Right lobe of liver (tissue), 4 donors: ENCODE measurements around the gene LSM2.

Experiments used
- CTCF ChIP-seq, 4 donors: fragments of 200-600 bp in 3 of 4; fragments of 450-650 bp in 1 of 4; IDR thresholded peaks; one replicate each; pipeline versions ENCODE4 v1.5.1 to v1.8.0; 2016 to 2022; ENCODE audit warnings: antibody characterized with exemption in 4 of 4, mild to moderate bottlenecking in 2 of 4
- POLR2A ChIP-seq: fragments of 450-650 bp; IDR thresholded peaks from one replicate; pipeline ENCODE4 v1.6.1; 2017; ENCODE audit warnings: antibody characterized with exemption, mild to moderate bottlenecking
- donor health status: DM: no; HTN: no; CAD: no.
- donor health status: DM: no; HTN: no; CAD: no.
- donor health status: DM: no; HTN: yes; CAD: no.

- no peak for TF ChIP-seq CTCF (IDR thresholded peaks at IDR 0.05)
- TF ChIP-seq POLR2A = no peak
These were observed 45.4 kb downstream of the LSM2 start for GRCh38 chr6:31761343-31761742.
